Endodermal cell (in vitro differentiated cells): Measurements from ENCODE around the gene PTF1A. TPM values are rescaled to one million over a fixed set of nuclear protein-coding genes. Genes with fewer than 3 reads are reported as not detected.

Experiments
- DNase-seq: peaks from one replicate; pipeline ENCODE4 v3.0.0-alpha.2; 2017
- H3K27ac ChIP-seq: 2 replicates; pipeline ENCODE4 v1.5.1; 2013; ENCODE audit warnings: mild to moderate bottlenecking, low read depth, low read length, moderate library complexity
- H3K27me3 ChIP-seq: 2 replicates; pipeline ENCODE4 v1.6.1; 2013; ENCODE audit warnings: mild to moderate bottlenecking, low read length, moderate library complexity; ENCODE audit not compliant: insufficient read depth, control insufficient read depth, poor library complexity, severe bottlenecking
- H3K36me3 ChIP-seq: 2 replicates; pipeline ENCODE4 v1.7.0; 2013; ENCODE audit warnings: mild to moderate bottlenecking, low read length, moderate library complexity; ENCODE audit not compliant: control insufficient read depth, insufficient read depth
- H3K4me1 ChIP-seq: one replicate; pipeline ENCODE4 v1.7.0; 2013; ENCODE audit warnings: low read length; ENCODE audit not compliant: control insufficient read depth, insufficient read depth
- H3K4me3 ChIP-seq: 2 replicates; pipeline ENCODE4 v1.5.1; 2013; ENCODE audit warnings: mild to moderate bottlenecking, low read length, moderate library complexity
- H3K9ac ChIP-seq: 2 replicates; pipeline ENCODE4 v1.6.1; 2013; ENCODE audit warnings: mild to moderate bottlenecking, low read length, moderate library complexity; ENCODE audit not compliant: poor library complexity, severe bottlenecking; ENCODE audit errors: extremely low read depth
- H3K9me3 ChIP-seq: 2 replicates; pipeline ENCODE4 v1.6.1; 2013; ENCODE audit warnings: mild to moderate bottlenecking, low read length, moderate library complexity; ENCODE audit not compliant: control insufficient read depth
- H3K27ac Mint-ChIP-seq: 2 replicates; pipeline ENCODE4 v1.8.0; 2020; ENCODE audit warnings: mixed read lengths
- H3K27me3 Mint-ChIP-seq: 2 replicates; pipeline ENCODE4 v1.8.0; 2021; ENCODE audit warnings: mild to moderate bottlenecking, mixed read lengths; ENCODE audit not compliant: insufficient read depth
- H3K36me3 Mint-ChIP-seq: 2 replicates; pipeline ENCODE4 v1.8.0; 2020; ENCODE audit warnings: low read depth, mixed read lengths
- H3K4me1 Mint-ChIP-seq: 2 replicates; pipeline ENCODE4 v1.8.0; 2020; ENCODE audit warnings: mixed read lengths
- H3K4me3 Mint-ChIP-seq: 2 replicates; pipeline ENCODE4 v1.8.0; 2020; ENCODE audit warnings: mild to moderate bottlenecking, moderate library complexity, mixed read lengths
- H3K9me3 Mint-ChIP-seq: 2 replicates; pipeline ENCODE4 v1.8.0; 2020; ENCODE audit warnings: mild to moderate bottlenecking, mixed read lengths
- WGBS, 2 experiments: methylation state at CpG; one replicate each; pipeline versions ENCODE4 v1.1.5 to v1.1.7; 2013; ENCODE audit warnings: missing lambda C conversion rate in 2 of 2, mixed read lengths in 1 of 2; ENCODE audit not compliant: insufficient coverage in 1 of 2, insufficient read length in 1 of 2; 5-methylcytosine and 5-hydroxymethylcytosine counted together
- total RNA-seq, 2 donors: library from RNA; stranded (reverse); fragmentation: NEBNext Ultra II Directional in 1 of 2; extraction: Animal tissue kit (Norgen Biotek cat#: 25700) in 1 of 2; gene quantifications; 2 replicates in 1 of 2; 3 replicates in 1 of 2; pipeline ENCODE4 v1.2.1, GENCODE V29; 2021
- TF ChIP-seq, protein P1 (sequence below): fragments of 200-600 bp; sonication (generic); conservative IDR thresholded peaks from 2 replicates; pipeline ENCODE4 v1.5.0; 2021; ENCODE audit warnings: antibody characterized with exemption, mild to moderate bottlenecking

Gene PTF1A
- total RNA-seq, 2 donors from 2014 or later = not detected

DNA sequence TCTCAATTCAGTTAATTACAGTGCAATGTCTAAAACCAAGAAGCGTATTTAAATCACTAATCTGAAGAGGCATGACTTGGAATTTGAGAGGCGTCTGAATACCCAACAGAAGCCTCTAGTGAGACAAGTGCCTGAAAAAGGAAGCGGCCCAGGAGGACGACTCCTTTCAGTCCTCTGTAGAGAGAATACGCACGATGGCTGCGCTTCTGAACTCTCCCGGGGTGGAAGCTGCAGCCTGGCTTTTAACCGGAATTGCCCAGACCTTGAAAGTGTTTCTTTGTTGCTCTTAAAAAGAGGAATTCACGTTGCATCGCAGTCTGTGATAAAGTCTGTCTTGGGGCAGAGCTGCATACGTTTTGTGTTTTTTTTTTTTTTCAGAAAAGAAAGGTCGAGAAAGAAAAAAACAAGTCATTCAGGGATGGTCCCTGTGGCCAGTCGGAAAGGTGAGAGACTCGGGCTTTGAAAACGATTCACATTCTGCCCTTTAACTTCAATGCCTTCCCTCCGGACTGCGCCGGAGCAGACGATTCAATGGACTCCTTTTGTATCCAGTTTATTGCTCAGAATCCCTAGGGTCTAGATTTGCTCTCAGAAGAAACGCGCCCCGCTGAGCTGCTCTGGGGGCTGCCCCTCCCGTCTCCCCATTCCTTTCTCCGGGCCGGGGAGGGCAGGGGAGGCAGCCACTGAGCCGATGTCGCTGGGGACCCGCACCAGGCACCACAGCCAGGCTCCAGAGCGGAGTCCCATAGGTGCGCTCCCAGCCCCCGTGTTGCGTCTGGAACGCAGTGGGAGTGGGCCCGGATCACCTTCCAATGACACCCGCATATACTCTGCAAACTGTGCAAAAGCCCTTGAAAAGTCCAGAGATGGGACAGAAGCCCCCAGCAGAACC is 994 bp upstream of the PTF1A start:
- H3K27me3 ChIP-seq = peaks cover 100% of the 10 kb centered on the region
- H3K4me3 ChIP-seq = no peak overlapping the region
- no peaks in the 10 kb centered on the region for H3K9me3 Mint-ChIP-seq
- DNase-seq = peak; percentile 66
- TF ChIP-seq, protein P1, sequence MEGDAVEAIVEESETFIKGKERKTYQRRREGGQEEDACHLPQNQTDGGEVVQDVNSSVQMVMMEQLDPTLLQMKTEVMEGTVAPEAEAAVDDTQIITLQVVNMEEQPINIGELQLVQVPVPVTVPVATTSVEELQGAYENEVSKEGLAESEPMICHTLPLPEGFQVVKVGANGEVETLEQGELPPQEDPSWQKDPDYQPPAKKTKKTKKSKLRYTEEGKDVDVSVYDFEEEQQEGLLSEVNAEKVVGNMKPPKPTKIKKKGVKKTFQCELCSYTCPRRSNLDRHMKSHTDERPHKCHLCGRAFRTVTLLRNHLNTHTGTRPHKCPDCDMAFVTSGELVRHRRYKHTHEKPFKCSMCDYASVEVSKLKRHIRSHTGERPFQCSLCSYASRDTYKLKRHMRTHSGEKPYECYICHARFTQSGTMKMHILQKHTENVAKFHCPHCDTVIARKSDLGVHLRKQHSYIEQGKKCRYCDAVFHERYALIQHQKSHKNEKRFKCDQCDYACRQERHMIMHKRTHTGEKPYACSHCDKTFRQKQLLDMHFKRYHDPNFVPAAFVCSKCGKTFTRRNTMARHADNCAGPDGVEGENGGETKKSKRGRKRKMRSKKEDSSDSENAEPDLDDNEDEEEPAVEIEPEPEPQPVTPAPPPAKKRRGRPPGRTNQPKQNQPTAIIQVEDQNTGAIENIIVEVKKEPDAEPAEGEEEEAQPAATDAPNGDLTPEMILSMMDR = no peak
- peaks cover 4% of the 10 kb centered on the region for H3K9me3 ChIP-seq
- H3K36me3 Mint-ChIP-seq = no peaks in the 10 kb centered on the region
- H3K4me1 Mint-ChIP-seq = no peaks in the 10 kb centered on the region
- no peak overlapping the region for H3K27ac ChIP-seq
- H3K27me3 Mint-ChIP-seq = peaks cover 95% of the 10 kb centered on the region
- no peak overlapping the region for H3K27ac Mint-ChIP-seq
- H3K36me3 ChIP-seq = no peaks in the 10 kb centered on the region
- no peak overlapping the region for H3K9ac ChIP-seq
- peak overlapping the region; percentile 33 for H3K4me3 Mint-ChIP-seq
- 2 to 4% methylated on average over 16 to 36 of the region's 36 CpGs for WGBS, 2 experiments
- H3K4me1 ChIP-seq = no peaks in the 10 kb centered on the region

DNA sequence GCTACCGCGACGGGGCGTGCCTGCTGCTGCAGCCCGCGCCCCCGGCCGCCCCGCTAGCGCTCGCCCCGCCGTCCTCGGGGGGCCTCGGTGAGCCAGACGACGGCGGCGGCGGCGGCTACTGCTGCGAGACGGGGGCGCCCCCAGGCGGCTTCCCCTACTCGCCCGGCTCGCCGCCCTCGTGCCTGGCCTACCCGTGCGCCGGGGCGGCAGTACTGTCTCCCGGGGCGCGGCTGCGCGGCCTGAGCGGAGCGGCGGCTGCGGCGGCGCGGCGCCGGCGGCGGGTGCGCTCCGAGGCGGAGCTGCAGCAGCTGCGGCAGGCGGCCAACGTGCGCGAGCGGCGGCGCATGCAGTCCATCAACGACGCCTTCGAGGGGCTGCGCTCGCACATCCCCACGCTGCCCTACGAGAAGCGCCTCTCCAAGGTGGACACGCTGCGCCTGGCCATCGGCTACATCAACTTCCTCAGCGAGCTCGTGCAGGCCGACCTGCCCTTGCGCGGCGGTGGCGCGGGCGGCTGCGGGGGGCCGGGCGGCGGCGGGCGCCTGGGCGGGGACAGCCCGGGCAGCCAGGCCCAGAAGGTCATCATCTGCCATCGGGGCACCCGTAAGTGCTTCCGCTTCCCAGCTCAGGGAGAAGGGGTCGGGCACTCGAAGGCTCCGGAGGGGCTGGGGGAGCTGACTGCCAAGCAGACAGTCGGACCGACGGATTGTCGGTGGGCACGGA is 761 bp downstream of the PTF1A start:
- no peak overlapping the region for H3K4me3 ChIP-seq
- H3K9me3 ChIP-seq = peaks cover 4% of the 10 kb centered on the region
- WGBS, 2 experiments = 1 to 3% methylated on average over 23 to 100 of the region's 100 CpGs
- no peaks in the 10 kb centered on the region for H3K9me3 Mint-ChIP-seq
- DNase-seq = peak; percentile 83
- peaks cover 96% of the 10 kb centered on the region for H3K27me3 Mint-ChIP-seq
- no peaks in the 10 kb centered on the region for H3K4me1 Mint-ChIP-seq
- H3K27ac ChIP-seq = no peak overlapping the region
- no peaks in the 10 kb centered on the region for H3K36me3 Mint-ChIP-seq
- no peaks in the 10 kb centered on the region for H3K4me1 ChIP-seq
- peaks cover 100% of the 10 kb centered on the region for H3K27me3 ChIP-seq
- H3K36me3 ChIP-seq = no peaks in the 10 kb centered on the region
- no peak overlapping the region for H3K4me3 Mint-ChIP-seq
- TF ChIP-seq, protein P1 = peak; percentile 41
- H3K9ac ChIP-seq = no peak overlapping the region
- H3K27ac Mint-ChIP-seq = no peak overlapping the region

DNA sequence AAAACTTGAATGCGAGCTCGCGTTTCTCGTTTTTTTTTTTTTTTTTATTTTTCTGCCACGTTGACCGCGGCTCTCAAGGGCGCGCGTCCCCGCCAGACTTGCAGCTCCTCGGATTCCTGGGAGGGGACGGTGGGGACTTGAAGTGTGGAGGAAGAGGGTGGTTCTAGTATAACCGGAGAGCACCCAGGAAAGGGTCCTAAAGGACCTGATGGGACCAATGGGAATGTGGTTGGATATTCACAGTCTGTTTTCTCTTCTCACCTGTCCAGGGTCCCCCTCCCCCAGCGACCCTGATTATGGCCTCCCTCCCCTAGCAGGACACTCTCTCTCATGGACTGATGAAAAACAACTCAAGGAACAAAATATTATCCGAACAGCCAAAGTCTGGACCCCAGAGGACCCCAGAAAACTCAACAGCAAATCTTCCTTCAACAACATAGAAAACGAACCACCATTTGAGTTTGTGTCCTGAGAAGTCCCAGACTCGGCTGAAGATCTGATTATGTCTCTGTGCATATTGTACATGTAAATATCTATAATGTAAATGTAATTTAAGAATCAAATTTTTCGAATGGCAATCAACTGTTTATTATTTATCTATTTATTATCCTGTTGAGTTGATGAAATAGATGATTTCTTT is 1.4 kb downstream of the PTF1A start:
- H3K9me3 Mint-ChIP-seq = no peaks in the 10 kb centered on the region
- H3K36me3 ChIP-seq = no peaks in the 10 kb centered on the region
- no peak overlapping the region for H3K4me3 Mint-ChIP-seq
- 4 to 6% methylated on average over 4 to 17 of the region's 19 CpGs for WGBS, 2 experiments
- H3K4me1 ChIP-seq = no peaks in the 10 kb centered on the region
- H3K27ac ChIP-seq = no peak overlapping the region
- H3K4me3 ChIP-seq = no peak overlapping the region
- H3K36me3 Mint-ChIP-seq = no peaks in the 10 kb centered on the region
- peaks cover 100% of the 10 kb centered on the region for H3K27me3 ChIP-seq
- H3K4me1 Mint-ChIP-seq = peaks cover 4% of the 10 kb centered on the region
- TF ChIP-seq, protein P1 = no peak
- peaks cover 96% of the 10 kb centered on the region for H3K27me3 Mint-ChIP-seq
- DNase-seq = no peak
- no peak overlapping the region for H3K9ac ChIP-seq
- H3K27ac Mint-ChIP-seq = no peak overlapping the region
- H3K9me3 ChIP-seq = peaks cover 4% of the 10 kb centered on the region
